Kidney (tissue), 14 donors: ENCODE data around the gene GZMA. TPM values are rescaled to one million over a fixed set of nuclear protein-coding genes. Genes with fewer than 3 reads are reported as not detected.
"Not testable (repeated sequence)": the region's sequence is repeated elsewhere in the genome, so short reads cannot be mapped to it uniquely, and the experiment has no call there.

Source experiments
- DNase-seq, 5 donors: peaks; one replicate each; pipeline ENCODE4 v3.0.0-alpha.2; 2013 to 2020
- FAIRE-seq: peaks from 2 replicates; lab custom pipeline; 2012; peaks lifted over from hg19 to GRCh38; lab: Jason Lieb, UNC
- H3K27ac ChIP-seq, 2 donors: one replicate each; pipeline ENCODE4 v1.7.0; 2013; ENCODE audit warnings: low read depth in 2 of 2, low read length in 2 of 2, inconsistent platforms in 1 of 2
- H3K27me3 ChIP-seq: one replicate; pipeline ENCODE4 v1.7.1; 2013; ENCODE audit warnings: low read length, inconsistent platforms; ENCODE audit not compliant: control insufficient read depth, insufficient read depth
- H3K36me3 ChIP-seq, 3 donors: one replicate each; pipeline versions ENCODE4 v1.7.0 to v1.7.1; 2013; ENCODE audit warnings: low read length in 3 of 3, control low read depth in 1 of 3, inconsistent platforms in 1 of 3; ENCODE audit not compliant: insufficient read depth in 3 of 3, control insufficient read depth in 2 of 3
- H3K4me1 ChIP-seq, 3 donors: one replicate each; pipeline versions ENCODE4 v1.7.0 to v1.7.1; 2013; ENCODE audit warnings: low read length in 3 of 3, inconsistent platforms in 1 of 3, low read depth in 1 of 3; ENCODE audit not compliant: control insufficient read depth in 2 of 3, insufficient read depth in 2 of 3
- H3K4me3 ChIP-seq, 3 donors: one replicate each; pipeline versions ENCODE4 v1.7.0 to v1.8.1; 2013; ENCODE audit warnings: low read length in 3 of 3, control low read depth in 1 of 3, inconsistent platforms in 1 of 3
- H3K9ac ChIP-seq, 3 donors: one replicate each; pipeline versions ENCODE4 v1.7.0 to v1.7.1; 2013; ENCODE audit warnings: low read length in 3 of 3, control low read depth in 1 of 3, inconsistent platforms in 1 of 3
- H3K9me3 ChIP-seq, 3 donors: one replicate each; pipeline versions ENCODE4 v1.7.0 to v1.7.1; 2013; ENCODE audit warnings: low read length in 3 of 3, control low read depth in 1 of 3, inconsistent platforms in 1 of 3; ENCODE audit not compliant: control insufficient read depth in 2 of 3, insufficient read depth in 1 of 3
- CTCF ChIP-seq: IDR thresholded peaks from 3 replicates; pipeline ENCODE4 v1.5.1; 2012; ENCODE audit warnings: mild to moderate bottlenecking, moderate library complexity, borderline replicate concordance; ENCODE audit not compliant: insufficient read depth; ENCODE audit errors: extremely low read depth
- intact Hi-C: fragments of 100-400 bp; cut with DNase I; formaldehyde crosslinking; loops from one replicate; pipeline ENCODE4 v1.11.1; 2022
- polyA plus RNA-seq: library from polyadenylated mRNA; stranded (reverse); fragments of 350-450 nt; fragmentation: Illumina TruSeq; extraction: RNeasy Lipid Tissue Mini Kit (QIAGEN cat#74804); gene quantifications from one replicate; pipeline ENCODE4 v1.2.3, GENCODE V29; 2014; ENCODE audit warnings: low read depth, low replicate concordance; ENCODE audit not compliant: insufficient read depth
- total RNA-seq: library from RNA; stranded (reverse); fragmentation: NEBNext Ultra II Directional; extraction: Animal tissue kit (Norgen Biotek cat#: 25700); gene quantifications from one replicate; pipeline ENCODE4 v1.2.1, GENCODE V29; 2021
- donor health status: control.
- donor health status: control.
- donor health status: control.
- donor health status: control.
- donor health status: control.
- donor health status: DM: yes; HTN: yes; CAD: no.
- donor health status: Normal renal cell carcinoma (clear cell type).

GZMA gene
- total and polyA plus RNA-seq, 2 donors from 2014 or later = 2.2 to 6.1 TPM

- no peak overlapping the region for H3K4me3 ChIP-seq
- intact Hi-C loops = no loop called here
These were observed 2.7 kb downstream of the GZMA start for GRCh38 chr5:55104946-55105701.

GRCh38 chr5:55105976-55106375 lies 3.5 kb downstream of the GZMA start:
- H3K4me3 ChIP-seq, H3K36me3 ChIP-seq, H3K27me3 ChIP-seq, H3K27ac ChIP-seq, FAIRE-seq, DNase-seq, H3K4me1 ChIP-seq, H3K9ac ChIP-seq, intact Hi-C loops, H3K9me3 ChIP-seq: not testable (repeated sequence)

More at GRCh38 chr5:55104946-55105701, 2.7 kb downstream of the GZMA start:
- DNase-seq (no peak), FAIRE-seq (no peak)
- no peak overlapping the region for H3K27ac ChIP-seq
- H3K36me3 ChIP-seq = no peaks in the 10 kb centered on the region
- no peaks in the 10 kb centered on the region for H3K27me3 ChIP-seq
- no peaks in the 10 kb centered on the region for H3K9me3 ChIP-seq
- no peak overlapping the region for H3K9ac ChIP-seq
- no peaks in the 10 kb centered on the region for H3K4me1 ChIP-seq
- TF ChIP-seq CTCF = no peak

- Histone ChIP-seq H3K4me1 (no peaks in the 10 kb centered on the region), H3K27ac (no peak overlapping the region), H3K9me3 (no peaks in the 10 kb centered on the region), H3K4me3 (no peak overlapping the region), H3K36me3 (no peaks in the 10 kb centered on the region), H3K9ac (no peak overlapping the region), H3K27me3 (no peaks in the 10 kb centered on the region)
- TF ChIP-seq CTCF = no peak
- DNase-seq (no peak), FAIRE-seq (no peak)
- intact Hi-C loops = no loop called here
These were observed 6.2 kb downstream of the GZMA start for GRCh38 chr5:55108661-55109060.

GRCh38 chr5:55110217-55110616 lies 7.8 kb downstream of the GZMA start:
- TF ChIP-seq CTCF = no peak
- Histone ChIP-seq H3K36me3 (no peaks in the 10 kb centered on the region), H3K9ac (no peak overlapping the region), H3K9me3 (no peaks in the 10 kb centered on the region), H3K27ac (no peak overlapping the region), H3K4me3 (no peak overlapping the region), H3K4me1 (no peaks in the 10 kb centered on the region), H3K27me3 (no peaks in the 10 kb centered on the region)
- no peak for DNase-seq
- intact Hi-C loops = no loop called here
- no peak for FAIRE-seq
